OCI-LY3 (cell line): Measurements from ENCODE around the gene FKBP10.

ENCODE experiments used
- H2AFZ ChIP-seq: fragments of 200-600, 300-600 bp; shearing (Covaris generic); 2 replicates; pipeline ENCODE4 v1.6.0; 2014; ENCODE audit warnings: antibody characterized with exemption, low read depth, low read length
- H3K27ac ChIP-seq: fragments of 200-600, 300-600 bp; sonication (generic); 2 replicates; pipeline ENCODE4 v1.5.1; 2014; ENCODE audit warnings: mild to moderate bottlenecking, low read length, moderate library complexity, mixed read lengths
- H3K27me3 ChIP-seq: fragments of 200-600, 300-600 bp; sonication (generic); 2 replicates; pipeline ENCODE4 v1.6.1; 2014; ENCODE audit warnings: low read depth, low read length, mixed read lengths
- H3K36me3 ChIP-seq: fragments of 200-600, 300-600 bp; sonication (generic); replicated peaks from 2 replicates; pipeline ENCODE3; 2014; ENCODE audit warnings: low read depth, low read length, mixed read lengths
- H3K4me1 ChIP-seq: fragments of 300-600, 200-600 bp; sonication (generic); 2 replicates; pipeline ENCODE4 v1.6.1; 2014; ENCODE audit warnings: low read length, mixed read lengths
- H3K4me2 ChIP-seq: fragments of 200-600, 300-600 bp; sonication (generic); 2 replicates; pipeline ENCODE4 v1.6.1; 2014; ENCODE audit warnings: low read length, mixed read lengths
- H3K4me3 ChIP-seq: fragments of 300-600, 200-600 bp; sonication (generic); 2 replicates; pipeline ENCODE4 v1.5.1; 2014; ENCODE audit warnings: antibody characterized with exemption, mild to moderate bottlenecking, low read length, moderate library complexity
- H3K79me2 ChIP-seq: fragments of 300-600, 200-600 bp; shearing (Covaris generic); 2 replicates; pipeline ENCODE4 v1.6.1; 2014; ENCODE audit warnings: mild to moderate bottlenecking, low read length, mixed read lengths
- H3K9ac ChIP-seq: fragments of 300-600, 200-600 bp; shearing (Covaris generic); 2 replicates; pipeline ENCODE4 v1.6.0; 2014; ENCODE audit warnings: mild to moderate bottlenecking, low read length, moderate library complexity
- H3K9me3 ChIP-seq: fragments of 200-600, 300-600 bp; shearing (Covaris generic); 2 replicates; pipeline ENCODE4 v1.6.1; 2014; ENCODE audit warnings: low read length, mixed read lengths; ENCODE audit not compliant: insufficient read depth
- H4K20me1 ChIP-seq: fragments of 200-600, 300-600 bp; sonication (generic); 2 replicates; pipeline ENCODE4 v1.6.1; 2016; ENCODE audit warnings: low read length, mixed read lengths; ENCODE audit not compliant: insufficient read depth
- CTCF ChIP-seq: fragments of 200-600, 300-600 bp; sonication (generic); IDR thresholded peaks from 2 replicates; pipeline ENCODE4 v1.5.1; 2014; ENCODE audit warnings: antibody characterized with exemption, low read length, low read depth
- EZH2phosphoT487 ChIP-seq: fragments of 200-600 bp; shearing (Covaris generic); IDR thresholded peaks from 2 replicates; pipeline ENCODE4 v1.6.1; 2018; ENCODE audit warnings: antibody characterized with exemption, mixed run types, low read depth

Gene FKBP10

DNA sequence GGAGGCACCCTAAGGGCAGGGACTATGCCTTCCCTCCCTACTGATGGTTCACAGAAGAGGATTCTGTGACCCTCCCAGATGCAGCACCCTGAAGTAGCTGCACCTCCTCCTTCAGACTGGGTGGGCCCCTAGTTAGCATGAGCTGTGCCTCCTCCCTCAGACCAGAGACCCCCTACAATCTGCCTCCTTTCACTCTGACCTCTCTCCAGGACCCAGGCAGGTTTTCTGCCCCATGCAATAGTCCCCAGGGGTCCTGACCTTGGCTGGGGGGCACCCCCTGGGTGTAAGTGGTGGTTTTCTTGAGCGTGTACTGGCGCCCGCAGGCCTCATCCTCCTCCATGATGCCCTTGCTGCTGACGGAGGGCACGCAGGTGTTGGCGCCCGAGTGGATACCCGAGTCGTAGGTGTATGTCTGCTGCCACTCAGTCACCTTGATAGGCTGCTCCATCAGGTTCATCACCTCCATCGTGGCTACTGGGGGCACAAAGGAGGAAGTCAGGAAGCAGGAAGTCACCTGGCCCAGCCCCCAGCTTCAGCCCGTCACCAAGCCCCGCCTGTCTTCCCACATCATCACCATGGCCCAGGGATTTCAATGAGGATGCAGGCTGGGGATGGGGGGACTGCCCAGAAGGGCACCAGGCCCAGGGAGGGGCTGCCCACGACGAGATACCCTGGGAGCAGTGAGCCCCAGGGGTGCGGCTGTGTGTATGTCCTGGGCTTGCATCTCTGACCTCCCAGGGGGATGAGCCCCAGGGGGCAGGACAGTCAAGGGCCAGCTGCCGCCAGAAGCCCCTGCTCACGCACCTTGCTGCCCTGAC, 41.2 kb upstream of the FKBP10 start:
- no peak overlapping the region for H2AFZ ChIP-seq
- H3K36me3 ChIP-seq: no peaks in the 10 kb centered on the region
- H3K27ac ChIP-seq: no peak overlapping the region
- no peaks in the 10 kb centered on the region for H3K4me1 ChIP-seq
- peaks cover 6% of the 10 kb centered on the region; the same call in 1 of the 2 replicates for H3K27me3 ChIP-seq
- no peak for TF ChIP-seq CTCF
- TF ChIP-seq EZH2phosphoT487: no peak
- H3K9me3 ChIP-seq: no peaks in the 10 kb centered on the region
- no peaks in the 10 kb centered on the region for H4K20me1 ChIP-seq
- H3K4me2 ChIP-seq: no peak overlapping the region
- no peak overlapping the region for H3K9ac ChIP-seq
- H3K4me3 ChIP-seq: no peak overlapping the region
- no peaks in the 10 kb centered on the region for H3K79me2 ChIP-seq

GRCh38 chr17:41772218-41772585, 40.6 kb upstream of the FKBP10 start:
- no peak overlapping the region for H3K9ac ChIP-seq
- no peaks in the 10 kb centered on the region for H3K4me1 ChIP-seq

DNA sequence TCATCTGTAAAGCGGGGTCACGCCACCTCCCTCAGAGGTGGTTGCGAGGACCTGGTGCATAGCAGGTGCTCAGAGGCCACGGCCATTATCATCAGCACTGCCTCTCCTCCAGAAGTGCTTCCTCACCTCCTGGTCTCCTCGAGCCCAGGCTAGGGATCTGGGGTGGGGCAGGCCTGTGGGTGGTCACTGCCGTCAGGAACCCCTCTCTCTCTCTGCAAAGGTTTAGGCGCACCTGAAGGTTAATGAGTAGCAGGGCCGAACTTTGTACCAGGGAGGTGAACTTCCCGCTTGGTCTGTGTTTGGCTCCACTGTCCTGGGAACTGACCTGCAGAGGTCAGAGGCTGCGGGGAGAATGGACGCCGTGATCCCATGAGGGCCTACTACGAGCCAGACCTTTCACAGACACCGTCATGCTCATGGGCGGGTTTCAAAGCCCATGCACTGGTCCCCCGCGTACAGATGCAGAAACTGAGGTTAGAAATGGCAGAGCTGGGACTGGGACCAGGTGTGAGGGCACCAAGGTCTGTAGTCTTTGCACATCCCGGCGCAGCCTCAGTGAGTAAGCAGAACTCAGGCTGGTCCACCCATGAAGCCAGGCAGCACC, 40.1 kb upstream of the FKBP10 start:
- H2AFZ ChIP-seq: no peak overlapping the region
- H3K9me3 ChIP-seq: no peaks in the 10 kb centered on the region
- H3K4me2 ChIP-seq: no peak overlapping the region
- H4K20me1 ChIP-seq: no peaks in the 10 kb centered on the region
- H3K79me2 ChIP-seq: no peaks in the 10 kb centered on the region
- TF ChIP-seq EZH2phosphoT487: no peak
- no peak for TF ChIP-seq CTCF
- H3K9ac ChIP-seq: no peak overlapping the region
- no peaks in the 10 kb centered on the region for H3K36me3 ChIP-seq
- no peak overlapping the region for H3K4me3 ChIP-seq
- H3K27me3 ChIP-seq: peaks cover 6% of the 10 kb centered on the region; the same call in 1 of the 2 replicates
- H3K27ac ChIP-seq: no peak overlapping the region
- H3K4me1 ChIP-seq: no peaks in the 10 kb centered on the region

More at GRCh38 chr17:41772218-41772585, 40.6 kb upstream of the FKBP10 start:
- no peaks in the 10 kb centered on the region for H3K36me3 ChIP-seq
- no peaks in the 10 kb centered on the region for H4K20me1 ChIP-seq
- no peak overlapping the region for H2AFZ ChIP-seq
- no peak overlapping the region for H3K27ac ChIP-seq
- no peak overlapping the region for H3K4me2 ChIP-seq
- H3K79me2 ChIP-seq: no peaks in the 10 kb centered on the region
- TF ChIP-seq EZH2phosphoT487 (no peak), CTCF (no peak)
- no peak overlapping the region for H3K4me3 ChIP-seq
- peaks cover 6% of the 10 kb centered on the region; the same call in 1 of the 2 replicates for H3K27me3 ChIP-seq
- H3K9me3 ChIP-seq: no peaks in the 10 kb centered on the region

DNA sequence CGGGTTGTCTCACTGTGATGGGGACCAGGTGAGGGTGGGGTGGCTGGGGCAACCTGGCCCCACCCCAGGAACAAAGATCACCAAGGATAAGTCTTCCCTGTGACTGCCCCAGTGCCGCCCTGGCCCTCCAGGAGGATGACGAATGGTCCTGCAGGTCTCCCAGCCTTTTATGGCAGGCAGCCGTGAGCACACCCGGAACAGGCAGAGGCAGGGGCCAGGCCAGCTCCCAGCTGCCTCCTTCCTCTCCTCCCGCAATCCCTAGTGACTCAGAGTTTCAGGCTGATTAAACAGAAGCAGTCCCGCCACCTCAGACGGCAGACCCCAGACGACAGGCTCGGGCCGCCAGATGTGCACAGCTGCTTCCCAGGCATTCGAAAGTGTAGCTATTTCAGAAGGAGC, 39.6 kb upstream of the FKBP10 start:
- H3K79me2 ChIP-seq: no peaks in the 10 kb centered on the region
- no peaks in the 10 kb centered on the region for H3K4me1 ChIP-seq
- peaks cover 6% of the 10 kb centered on the region; the same call in 1 of the 2 replicates for H3K27me3 ChIP-seq
- no peak overlapping the region for H3K4me2 ChIP-seq
- no peak overlapping the region for H3K4me3 ChIP-seq
- H3K27ac ChIP-seq: no peak overlapping the region
- TF ChIP-seq EZH2phosphoT487: no peak
- TF ChIP-seq CTCF: no peak
- H4K20me1 ChIP-seq: no peaks in the 10 kb centered on the region
- H3K36me3 ChIP-seq: no peaks in the 10 kb centered on the region
- no peaks in the 10 kb centered on the region for H3K9me3 ChIP-seq
- H2AFZ ChIP-seq: no peak overlapping the region
- no peak overlapping the region for H3K9ac ChIP-seq
